Measurements from ENCODE around the gene MAPT.

MAPT gene

DNA sequence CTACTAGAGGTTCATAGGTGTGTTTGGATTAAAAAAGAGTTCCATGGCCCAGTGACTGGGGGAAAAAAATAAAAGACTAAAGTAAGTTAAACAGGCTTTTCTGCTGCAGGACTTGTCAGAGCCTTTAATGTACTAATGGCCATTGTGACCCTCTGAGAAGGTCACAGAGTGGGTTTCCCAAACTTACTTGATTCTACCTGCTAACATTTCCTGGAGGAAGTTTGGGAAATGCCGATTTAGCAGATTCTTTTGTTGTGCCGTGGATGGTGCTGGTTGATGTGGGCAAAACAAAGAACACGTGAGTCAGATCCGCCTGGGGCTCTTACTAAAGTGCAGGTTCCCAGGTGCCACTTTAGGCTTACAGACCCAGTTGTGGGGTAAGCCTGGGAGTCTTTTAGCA, 91.1 kb downstream of the MAPT start:
- no peak for DNase-seq (ENCODE audit: extremely low read depth, low read depth)
- no peak for TF ChIP-seq CTCF (IDR thresholded peaks at IDR 0.05; ENCODE audit: low read depth, low read length)

- TF ChIP-seq CTCF (IDR thresholded peaks at IDR 0.05; ENCODE audit: low read depth, low read length): no peak
- DNase-seq (ENCODE audit: extremely low read depth, low read depth): no peak
Observed at GRCh38 chr17:45986056-45986455, 91.7 kb downstream of the MAPT start.

- DNase-seq (ENCODE audit: extremely low read depth, low read depth): no peak
- no peak for TF ChIP-seq CTCF (IDR thresholded peaks at IDR 0.05; ENCODE audit: low read depth, low read length)
Observed at GRCh38 chr17:45987706-45988105, 93.4 kb downstream of the MAPT start.

GRCh38 chr17:45989759-45990158, 95.4 kb downstream of the MAPT start:
- no peak for DNase-seq (ENCODE audit: extremely low read depth, low read depth)
- no peak for TF ChIP-seq CTCF (IDR thresholded peaks at IDR 0.05; ENCODE audit: low read depth, low read length)

DNA sequence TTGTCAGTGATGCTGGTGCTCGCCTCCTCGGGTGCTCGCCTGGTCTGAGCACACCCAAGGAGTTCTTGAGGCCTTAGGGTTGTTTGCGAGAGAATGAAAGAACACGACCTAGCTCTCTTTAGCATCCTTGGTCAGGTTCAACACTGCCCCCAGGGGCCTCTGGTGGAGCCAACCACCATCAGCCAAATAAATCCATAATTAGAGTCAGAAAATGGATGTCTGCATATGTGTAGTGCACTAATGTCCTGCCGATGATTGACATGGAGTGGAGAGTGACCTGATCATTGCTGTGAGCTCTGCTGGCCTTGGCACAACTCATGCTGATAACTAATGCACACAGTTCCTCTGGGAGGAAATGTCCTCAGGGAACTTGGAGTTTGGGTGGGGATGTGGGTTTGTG, 96.5 kb downstream of the MAPT start:
- TF ChIP-seq CTCF (IDR thresholded peaks at IDR 0.05; ENCODE audit: low read depth, low read length): no peak
- DNase-seq (ENCODE audit: extremely low read depth, low read depth): no peak

DNA sequence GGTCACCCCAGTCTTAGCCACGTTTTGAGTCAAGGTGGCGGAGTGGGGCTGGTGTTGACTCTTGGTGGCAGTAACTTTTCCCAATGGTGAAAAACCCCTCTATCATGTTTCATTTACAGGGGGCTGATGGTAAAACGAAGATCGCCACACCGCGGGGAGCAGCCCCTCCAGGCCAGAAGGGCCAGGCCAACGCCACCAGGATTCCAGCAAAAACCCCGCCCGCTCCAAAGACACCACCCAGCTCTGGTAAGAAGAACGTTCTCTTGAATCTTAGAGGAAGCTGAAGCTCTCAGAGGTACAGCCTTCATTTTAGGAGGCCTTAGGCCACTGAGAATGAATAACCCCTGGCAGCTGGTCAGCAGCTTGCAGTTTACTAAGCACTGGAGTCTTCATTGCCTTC, 97.0 kb downstream of the MAPT start:
- DNase-seq (ENCODE audit: extremely low read depth, low read depth): no peak

DNA sequence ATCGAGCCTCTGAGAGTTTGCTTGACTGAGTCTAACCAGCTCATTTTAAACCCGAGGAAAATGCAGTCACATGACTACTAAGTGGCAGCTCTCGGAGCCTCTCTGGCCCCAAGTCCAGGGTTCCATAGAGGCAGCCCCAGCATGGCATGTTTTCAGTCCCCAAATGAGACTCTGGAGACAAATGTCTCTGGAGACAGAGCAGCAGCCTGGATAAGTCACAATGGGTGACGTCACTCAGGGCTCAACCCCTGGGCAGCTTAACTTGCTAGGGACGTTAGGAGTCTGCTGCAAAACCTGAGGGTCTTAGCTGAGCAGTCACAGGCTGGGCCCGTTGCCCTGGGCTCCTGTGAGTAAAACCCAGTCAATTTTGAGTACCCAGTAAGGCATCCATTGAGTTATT, 97.8 kb downstream of the MAPT start:
- DNase-seq (ENCODE audit: extremely low read depth, low read depth): no peak
- TF ChIP-seq CTCF (IDR thresholded peaks at IDR 0.05; ENCODE audit: low read depth, low read length): no peak

More for the DNA sequence above, 97.0 kb downstream of the MAPT start:
- TF ChIP-seq CTCF (IDR thresholded peaks at IDR 0.05; ENCODE audit: low read depth, low read length): no peak
